H9 (cell line): ENCODE data around the gene DNAAF1. TPM values are rescaled to one million over a fixed set of nuclear protein-coding genes. Genes with fewer than 3 reads are reported as not detected.

Experiments
- DNase-seq: peaks from one replicate; pipeline ENCODE4 v3.0.0-alpha.2; 2017
- H2AFZ ChIP-seq: one replicate; pipeline ENCODE4 v1.6.1; 2013; ENCODE audit warnings: mild to moderate bottlenecking, low read length, control low read depth, moderate library complexity
- H2AK5ac ChIP-seq: 2 replicates; pipeline ENCODE4 v1.6.1; 2013; ENCODE audit warnings: low read length, control low read depth, mixed read lengths; ENCODE audit not compliant: insufficient read length
- H2BK120ac ChIP-seq: one replicate; pipeline ENCODE4 v1.6.1; 2013; ENCODE audit warnings: low read depth, mild to moderate bottlenecking, low read length, control low read depth, inconsistent platforms; ENCODE audit not compliant: poor library complexity, severe bottlenecking
- H2BK12ac ChIP-seq: 2 replicates; pipeline ENCODE4 v1.6.1; 2013; ENCODE audit warnings: low read length, control low read depth, mixed read lengths, low read depth; ENCODE audit not compliant: insufficient read length
- H2BK15ac ChIP-seq: 2 replicates; pipeline ENCODE4 v1.6.1; 2013; ENCODE audit warnings: low read depth, low read length, control low read depth
- H2BK20ac ChIP-seq: one replicate; pipeline ENCODE4 v1.6.1; 2013; ENCODE audit warnings: low read depth, mild to moderate bottlenecking, low read length, control low read depth, inconsistent platforms; ENCODE audit not compliant: poor library complexity, severe bottlenecking
- H2BK5ac ChIP-seq: 2 replicates; pipeline ENCODE4 v1.6.1; 2013; ENCODE audit warnings: low read length, control low read depth, mixed read lengths; ENCODE audit not compliant: insufficient read length
- H3K14ac ChIP-seq: 2 replicates; pipeline ENCODE4 v1.6.1; 2013; ENCODE audit warnings: low read length, control low read depth; ENCODE audit not compliant: insufficient read depth
- H3K18ac ChIP-seq: 2 replicates; pipeline ENCODE4 v1.6.1; 2013; ENCODE audit warnings: low read depth, mild to moderate bottlenecking, mixed read lengths, low read length, control low read depth; ENCODE audit not compliant: insufficient read length
- H3K23ac ChIP-seq: 2 replicates; pipeline ENCODE4 v1.6.1; 2013; ENCODE audit warnings: low read length, control low read depth, mixed read lengths, low read depth; ENCODE audit not compliant: insufficient read length
- H3K23me2 ChIP-seq: 2 replicates; pipeline ENCODE4 v1.6.1; 2013; ENCODE audit warnings: low read depth, mild to moderate bottlenecking, mixed read lengths, low read length, control low read depth; ENCODE audit not compliant: insufficient read length, poor library complexity, severe bottlenecking
- H3K27ac ChIP-seq: 2 replicates; pipeline ENCODE4 v1.5.1; 2013; ENCODE audit warnings: low read length, control low read depth, mixed read lengths, low read depth; ENCODE audit not compliant: insufficient read length
- H3K27me3 ChIP-seq: 2 replicates; pipeline ENCODE4 v1.6.1; 2013; ENCODE audit warnings: low read length, control low read depth, inconsistent platforms; ENCODE audit not compliant: insufficient read depth
- H3K4ac ChIP-seq: 2 replicates; pipeline ENCODE4 v1.6.1; 2013; ENCODE audit warnings: low read depth, mild to moderate bottlenecking, control low read depth, inconsistent platforms, low read length, moderate library complexity
- H3K4me1 ChIP-seq: 2 replicates; pipeline ENCODE4 v1.6.1; 2013; ENCODE audit warnings: low read length, control low read depth, inconsistent platforms; ENCODE audit not compliant: insufficient read depth
- H3K4me2 ChIP-seq: 2 replicates; pipeline ENCODE4 v1.6.1; 2013; ENCODE audit warnings: low read length, control low read depth, mixed read lengths; ENCODE audit not compliant: insufficient read length, insufficient read depth
- H3K56ac ChIP-seq: 2 replicates; pipeline ENCODE4 v1.6.1; 2013; ENCODE audit warnings: low read depth, mild to moderate bottlenecking, mixed read lengths, low read length, control low read depth; ENCODE audit not compliant: insufficient read length
- H3K79me1 ChIP-seq: 2 replicates; pipeline ENCODE4 v1.6.1; 2013; ENCODE audit warnings: low read depth, mild to moderate bottlenecking, moderate library complexity, low read length, control low read depth, inconsistent platforms; ENCODE audit not compliant: insufficient read depth, poor library complexity, severe bottlenecking
- H3K79me2 ChIP-seq: 2 replicates; pipeline ENCODE4 v1.6.1; 2013; ENCODE audit warnings: low read length, control low read depth, inconsistent platforms; ENCODE audit not compliant: insufficient read depth
- H3K9ac ChIP-seq: 2 replicates; pipeline ENCODE4 v1.6.1; 2013; ENCODE audit warnings: low read length, control low read depth, mixed read lengths; ENCODE audit not compliant: insufficient read length; ENCODE audit errors: extremely low read depth
- H3K9me3 ChIP-seq: one replicate; pipeline ENCODE4 v1.6.1; 2013; ENCODE audit warnings: low read depth, low read length, inconsistent platforms; ENCODE audit not compliant: control insufficient read depth
- H3T11ph ChIP-seq: one replicate; pipeline ENCODE4 v1.6.1; 2013; ENCODE audit warnings: mild to moderate bottlenecking, low read length, control low read depth, inconsistent platforms
- H4K20me1 ChIP-seq: one replicate; pipeline ENCODE4 v1.6.1; 2013; ENCODE audit not compliant: control insufficient read depth, insufficient read length, insufficient read depth
- H4K5ac ChIP-seq: 2 replicates; pipeline ENCODE4 v1.6.1; 2013; ENCODE audit warnings: low read depth, mild to moderate bottlenecking, mixed read lengths, low read length, control low read depth; ENCODE audit not compliant: insufficient read length
- H4K8ac ChIP-seq: replicated peaks from 2 replicates; pipeline ENCODE4 v1.6.1; 2013; ENCODE audit warnings: low read length, control low read depth, mixed read lengths, low read depth; ENCODE audit not compliant: insufficient read length
- H4K91ac ChIP-seq: 2 replicates; pipeline ENCODE4 v1.6.1; 2013; ENCODE audit warnings: low read depth, mild to moderate bottlenecking, moderate library complexity, mixed read lengths, low read length, control low read depth; ENCODE audit not compliant: insufficient read length
- H3K27ac Mint-ChIP-seq, 3 experiments: 2 replicates in 2 of 3; 3 replicates in 1 of 3; pipeline ENCODE4 v1.8.0; 2020 to 2021; ENCODE audit warnings: mixed read lengths in 3 of 3, mild to moderate bottlenecking in 1 of 3, moderate library complexity in 1 of 3
- H3K27me3 Mint-ChIP-seq: 2 replicates; pipeline ENCODE4 v1.8.0; 2021; ENCODE audit warnings: low read depth, mild to moderate bottlenecking, moderate library complexity, mixed read lengths
- H3K36me3 Mint-ChIP-seq, 3 experiments: 2 replicates in 2 of 3; 3 replicates in 1 of 3; pipeline ENCODE4 v1.8.0; 2020 to 2021; ENCODE audit warnings: low read depth in 3 of 3, mixed read lengths in 3 of 3; ENCODE audit not compliant: insufficient read depth in 1 of 3
- H3K4me1 Mint-ChIP-seq, 2 experiments: 2 replicates each; pipeline ENCODE4 v1.8.0; 2020; ENCODE audit warnings: mixed read lengths in 2 of 2
- H3K4me3 Mint-ChIP-seq, 2 experiments: 2 replicates in 1 of 2; 3 replicates in 1 of 2; pipeline ENCODE4 v1.8.0; 2020 to 2021; ENCODE audit warnings: mild to moderate bottlenecking in 2 of 2, mixed read lengths in 2 of 2, moderate library complexity in 1 of 2
- H3K9me3 Mint-ChIP-seq, 2 experiments: 2 replicates in 1 of 2; 3 replicates in 1 of 2; pipeline ENCODE4 v1.8.0; 2020; ENCODE audit warnings: mild to moderate bottlenecking in 2 of 2, mixed read lengths in 2 of 2, moderate library complexity in 1 of 2
- CTCF ChIP-seq: fragments of 200-600 bp; sonication (generic); conservative IDR thresholded peaks from 3 replicates; pipeline ENCODE4 v1.8.0; 2021; ENCODE audit warnings: antibody characterized with exemption, mild to moderate bottlenecking
- WGBS: extraction: QIAGEN DNeasy Blood & Tissue Kit; methylation state at CpG from one replicate; pipeline ENCODE4 v1.1.7; 2013; ENCODE audit warnings: missing lambda C conversion rate, low lambda C conversion rate, mixed read lengths; ENCODE audit not compliant: insufficient read length; ENCODE audit errors: extremely low coverage; 5-methylcytosine and 5-hydroxymethylcytosine counted together
- total RNA-seq: library from RNA; stranded (reverse); gene quantifications from 2 replicates; pipeline ENCODE4 v1.2.1, GENCODE V29; 2021

Gene DNAAF1
- total RNA-seq, 1 experiment from 2014 or later, result not detected

GRCh38 chr16:84184775-84185174 is 39.7 kb downstream of the DNAAF1 start:
- peak overlapping the region; percentile 92 to 94 for H3K4me3 Mint-ChIP-seq

More at GRCh38 chr16:84184775-84185174, 39.7 kb downstream of the DNAAF1 start:
- Histone ChIP-seq H2AFZ (no peak overlapping the region), H2BK120ac (no peak overlapping the region), H3K79me2 (peaks cover 9% of the 10 kb centered on the region; the same call in 1 of the 2 replicates), H3K14ac (no peak overlapping the region), H3K9me3 (no peaks in the 10 kb centered on the region), H3T11ph (no peak overlapping the region), H3K79me1 (peaks cover 6% of the 10 kb centered on the region), H2BK15ac (no peak overlapping the region), H4K8ac (no peak overlapping the region), H2BK20ac (no peak overlapping the region), H3K27me3 (no peaks in the 10 kb centered on the region), H3K27ac (no peak overlapping the region), H2BK12ac (no peak overlapping the region), H4K5ac (no peak overlapping the region), H2AK5ac (no peak overlapping the region), H3K4me1 (no peaks in the 10 kb centered on the region), H3K9ac (no peak overlapping the region), H4K20me1 (no peaks in the 10 kb centered on the region), H2BK5ac (no peak overlapping the region), H3K23me2 (peaks cover 6% of the 10 kb centered on the region), H3K4ac (no peak overlapping the region), H4K91ac (no peak overlapping the region), H3K56ac (no peak overlapping the region), H3K23ac (no peak overlapping the region), H3K18ac (no peak overlapping the region), H3K4me2 (no peak overlapping the region)
- no CpG with 5 or more reads among the region's 10 CpGs for WGBS
- TF ChIP-seq CTCF, result no peak
- Mint-ChIP-seq H3K4me1 (peaks cover 8 to 13% of the 10 kb centered on the region in 2 experiments), H3K27me3 (peaks cover 2% of the 10 kb centered on the region; the same call in 1 of the 2 replicates), H3K9me3 (no peaks in the 10 kb centered on the region), H3K27ac (no peak overlapping the region; a peak in 1 of 7 replicates), H3K36me3 (peaks cover 14 to 46% (median 46%) of the 10 kb centered on the region in 3 experiments; a peak in 6 of 7 replicates)
- no peak for DNase-seq
